GM10266 (cell line): ENCODE results near the gene DIP2B.

Experiments used
- DNase-seq: peaks from one replicate; pipeline ENCODE4 v3.0.0; 2012; ENCODE audit errors: extremely low spot score
- CTCF ChIP-seq: IDR thresholded peaks from 2 replicates; pipeline ENCODE4 v1.5.1; 2012; ENCODE audit warnings: mild to moderate bottlenecking, low read depth; ENCODE audit not compliant: control insufficient read depth, insufficient read depth; ENCODE audit errors: missing control alignments

DIP2B gene

GRCh38 chr12:50614167-50614759 lies 109.5 kb downstream of the DIP2B start:
- no peak for TF ChIP-seq CTCF
- DNase-seq: no peak

- no peak for DNase-seq
- no peak for TF ChIP-seq CTCF
Measured at GRCh38 chr12:50615145-50615906, 110.5 kb downstream of the DIP2B start.

GRCh38 chr12:50615907-50616296 lies 111.1 kb downstream of the DIP2B start:
- TF ChIP-seq CTCF: no peak
- no peak for DNase-seq

GRCh38 chr12:50617657-50618056 lies 112.9 kb downstream of the DIP2B start:
- no peak for DNase-seq
- no peak for TF ChIP-seq CTCF

GRCh38 chr12:50618864-50619609 lies 114.3 kb downstream of the DIP2B start:
- no peak for DNase-seq
- TF ChIP-seq CTCF: no peak

GRCh38 chr12:50619610-50619958 lies 114.8 kb downstream of the DIP2B start:
- no peak for DNase-seq
- TF ChIP-seq CTCF: no peak
